ENCODE data around the gene ASCC1. TPM values are rescaled to one million over a fixed set of nuclear protein-coding genes. Genes with fewer than 3 reads are reported as not detected.

The ASCC1 gene
- polyA plus RNA-seq, 2 of the 4 experiments (the other 2 are of a cell fraction): 56.5 to 82.3 TPM

DNA sequence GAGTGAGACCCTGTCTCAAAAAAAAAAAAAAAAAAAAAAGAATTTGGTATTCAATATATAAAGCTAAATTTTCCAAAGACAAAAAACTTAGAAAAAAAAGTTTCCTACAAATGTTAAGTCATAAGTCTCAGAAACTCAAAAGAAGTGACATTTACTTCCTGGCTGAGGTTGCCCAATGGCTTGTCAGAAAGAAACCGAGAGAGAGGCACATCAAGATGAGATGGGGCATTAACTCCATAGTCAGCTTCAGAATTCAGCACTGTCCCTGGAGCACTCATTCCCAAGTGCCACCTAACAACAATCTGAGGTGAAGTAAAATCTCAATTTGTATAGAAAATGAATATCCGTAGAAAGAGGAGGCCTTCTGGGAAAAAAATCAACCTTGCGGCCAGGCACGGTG, 120.9 kb downstream of the ASCC1 start:
- Histone ChIP-seq H3K4me2 (no peak overlapping the region), H3K9me3 (no peaks in the 10 kb centered on the region), H3K4me3 (no peak overlapping the region), H3K4me1 (peaks cover 57% of the 10 kb centered on the region), H3K27ac (no peak overlapping the region)
- TF ChIP-seq, protein P1, sequence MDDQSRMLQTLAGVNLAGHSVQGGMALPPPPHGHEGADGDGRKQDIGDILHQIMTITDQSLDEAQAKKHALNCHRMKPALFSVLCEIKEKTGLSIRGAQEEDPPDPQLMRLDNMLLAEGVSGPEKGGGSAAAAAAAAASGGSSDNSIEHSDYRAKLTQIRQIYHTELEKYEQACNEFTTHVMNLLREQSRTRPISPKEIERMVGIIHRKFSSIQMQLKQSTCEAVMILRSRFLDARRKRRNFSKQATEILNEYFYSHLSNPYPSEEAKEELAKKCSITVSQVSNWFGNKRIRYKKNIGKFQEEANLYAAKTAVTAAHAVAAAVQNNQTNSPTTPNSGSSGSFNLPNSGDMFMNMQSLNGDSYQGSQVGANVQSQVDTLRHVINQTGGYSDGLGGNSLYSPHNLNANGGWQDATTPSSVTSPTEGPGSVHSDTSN (IDR thresholded peaks at IDR 0.05): no peak
- TF ChIP-seq ZNF302 (CRISPR knock-in tag; IDR thresholded peaks at IDR 0.05): no peak
- TF ChIP-seq NFE2L2 (conservative IDR thresholded peaks at IDR 0.05; ENCODE audit: low read length): no peak
- TF ChIP-seq NPAS2 (CRISPR knock-in tag; IDR thresholded peaks at IDR 0.05; ENCODE audit: borderline replicate concordance): no peak
- TF ChIP-seq MAX (IDR thresholded peaks at IDR 0.05): no peak
- TF ChIP-seq POLR2AphosphoS2 (conservative IDR thresholded peaks at IDR 0.05; ENCODE audit: low read length): no peak
- no peak for TF ChIP-seq HOXB5 (CRISPR knock-in tag; IDR thresholded peaks at IDR 0.05)
- no peak for TF ChIP-seq RARB (CRISPR knock-in tag; IDR thresholded peaks at IDR 0.05)
- TF ChIP-seq HEYL (CRISPR knock-in tag; IDR thresholded peaks at IDR 0.05): no peak
- TF ChIP-seq BHLHE40 (IDR thresholded peaks at IDR 0.05; ENCODE audit: low read depth, low read length): no peak
- no peak for TF ChIP-seq JUNB (IDR thresholded peaks at IDR 0.05)
- ATAC-seq (no peak), DNase-seq (ENCODE audit: low read depth in 1 of 2, low spot score in 1 of 2) (no peak), FAIRE-seq (no peak)
- 97% methylated on average over 4 of the region's 4 CpGs for WGBS (ENCODE audit: missing lambda C conversion rate)
- ChIA-PET POLR2A (no interaction called here), CTCF (interaction anchor here (2.5 kb wide), 1 partner anchor 47 kb away, joined by 10 read pairs; no protein-coding TSS in a partner anchor)

DNA sequence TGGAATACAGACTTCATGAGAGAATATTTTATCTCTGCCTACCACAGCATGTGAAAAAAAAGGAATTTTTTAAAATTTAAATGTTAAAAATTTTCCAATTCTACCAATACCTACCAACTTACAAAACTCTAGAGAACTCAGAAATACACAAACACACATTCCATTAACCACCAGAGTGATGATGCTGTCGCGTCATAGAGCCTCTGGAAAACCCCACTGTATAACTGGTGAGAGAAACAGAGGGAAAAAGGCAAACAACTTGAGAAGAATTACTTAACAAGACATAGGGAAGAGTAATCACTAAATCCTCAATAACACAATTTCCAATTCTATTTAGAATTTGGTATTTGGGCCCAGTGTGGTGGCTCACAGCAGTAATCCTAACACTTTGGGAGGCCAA, 121.5 kb downstream of the ASCC1 start:
- POLR2A ChIA-PET: no interaction called here
- no peak overlapping the region for H3K4me3 ChIP-seq
- no peak overlapping the region for H3K4me2 ChIP-seq
- no peaks in the 10 kb centered on the region for H3K9me3 ChIP-seq
- peaks cover 56% of the 10 kb centered on the region for H3K4me1 ChIP-seq
- no peak overlapping the region; a peak in 1 of 6 replicates for H3K27ac ChIP-seq
- ATAC-seq (no peak), DNase-seq (ENCODE audit: low read depth in 1 of 2, low spot score in 1 of 2) (no peak), FAIRE-seq (no peak)
- TF ChIP-seq GATA3 (IDR thresholded peaks at IDR 0.05; ENCODE audit: borderline replicate concordance) (no peak), MAFK (IDR thresholded peaks at IDR 0.05; ENCODE audit: partially characterized antibody) (no peak), CHD4 (IDR thresholded peaks at IDR 0.05; ENCODE audit: borderline replicate concordance) (no peak)
- WGBS (ENCODE audit: missing lambda C conversion rate): 91% methylated on average over 2 of the region's 2 CpGs
- CTCF ChIA-PET: interaction anchor here (0.6 to 2.5 kb wide), 5 partner anchors 29 to 233 kb away, joined by 3 to 10 read pairs (median 3); no protein-coding TSS in a partner anchor

GRCh38 chr10:72093450-72093849, 122.6 kb downstream of the ASCC1 start:
- ChIA-PET CTCF (interaction anchor here (0.7 to 2.5 kb wide), 8 partner anchors 32 to 234 kb away, joined by 3 to 10 read pairs (median 4); no protein-coding TSS in a partner anchor), POLR2A (no interaction called here)
- FAIRE-seq (no peak), DNase-seq (ENCODE audit: low read depth in 1 of 2, low spot score in 1 of 2) (no peak), ATAC-seq (no peak)
- TF ChIP-seq, protein P2, sequence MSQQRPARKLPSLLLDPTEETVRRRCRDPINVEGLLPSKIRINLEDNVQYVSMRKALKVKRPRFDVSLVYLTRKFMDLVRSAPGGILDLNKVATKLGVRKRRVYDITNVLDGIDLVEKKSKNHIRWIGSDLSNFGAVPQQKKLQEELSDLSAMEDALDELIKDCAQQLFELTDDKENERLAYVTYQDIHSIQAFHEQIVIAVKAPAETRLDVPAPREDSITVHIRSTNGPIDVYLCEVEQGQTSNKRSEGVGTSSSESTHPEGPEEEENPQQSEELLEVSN (IDR thresholded peaks at IDR 0.05; ENCODE audit: borderline replicate concordance, low read depth): no peak
- TF ChIP-seq SREBF2 (IDR thresholded peaks at IDR 0.05) (no peak), ZC3H11A (IDR thresholded peaks at IDR 0.05) (peak; percentile 81)
- no peak overlapping the region for H3K4me2 ChIP-seq
- H3K4me1 ChIP-seq: peaks cover 45% of the 10 kb centered on the region
- no peaks in the 10 kb centered on the region for H3K9me3 ChIP-seq
- no peak overlapping the region for H3K4me3 ChIP-seq
- no peak overlapping the region; a peak in 1 of 6 replicates for H3K27ac ChIP-seq
- WGBS (ENCODE audit: missing lambda C conversion rate): 97% methylated on average over 4 of the region's 4 CpGs

GRCh38 chr10:72092987-72093386, 123.1 kb downstream of the ASCC1 start:
- peak overlapping the region in 1 of 2 experiments; percentile 31; a peak in 3 of 6 replicates for H3K27ac ChIP-seq
- ChIA-PET POLR2A (no interaction called here), CTCF (interaction anchor here (1.4 to 2.5 kb wide), 3 partner anchors 44 to 235 kb away, joined by 4 to 10 read pairs (median 6); no protein-coding TSS in a partner anchor)
- FAIRE-seq (no peak), ATAC-seq (no peak), DNase-seq (ENCODE audit: low read depth in 1 of 2, low spot score in 1 of 2) (no peak)
- H3K4me2 ChIP-seq: no peak overlapping the region
- H3K4me1 ChIP-seq: peaks cover 40% of the 10 kb centered on the region
- H3K9me3 ChIP-seq: no peaks in the 10 kb centered on the region
- H3K4me3 ChIP-seq: no peak overlapping the region
- WGBS (ENCODE audit: missing lambda C conversion rate): 68% methylated on average over 2 of the region's 2 CpGs
- TF ChIP-seq HEYL (CRISPR knock-in tag; IDR thresholded peaks at IDR 0.05) (no peak), EP300 (IDR thresholded peaks at IDR 0.05) (no peak), POLR2AphosphoS2 (conservative IDR thresholded peaks at IDR 0.05; ENCODE audit: low read length) (no peak), FOSL2 (IDR thresholded peaks at IDR 0.05) (no peak), FOSL2 (CRISPR knock-in tag; IDR thresholded peaks at IDR 0.05) (no peak), PHF8 (IDR thresholded peaks at IDR 0.05; ENCODE audit: borderline replicate concordance, low read depth) (no peak), USF2 (IDR thresholded peaks at IDR 0.05) (no peak), NFE2L2 (conservative IDR thresholded peaks at IDR 0.05; ENCODE audit: low read length) (no peak), HOXA7 (CRISPR knock-in tag; IDR thresholded peaks at IDR 0.05) (no peak), KDM5A (IDR thresholded peaks at IDR 0.05) (no peak), ZNF302 (CRISPR knock-in tag; IDR thresholded peaks at IDR 0.05) (no peak), ATOH8 (CRISPR knock-in tag; IDR thresholded peaks at IDR 0.05; ENCODE audit: low read depth) (no peak), FOSB (CRISPR knock-in tag; IDR thresholded peaks at IDR 0.05) (no peak), SMC3 (IDR thresholded peaks at IDR 0.05) (no peak), POLR2A (IDR thresholded peaks at IDR 0.05; ENCODE audit: low read length) (no peak), TP53 (CRISPR knock-in tag; IDR thresholded peaks at IDR 0.05) (no peak), SREBF2 (IDR thresholded peaks at IDR 0.05) (no peak)
